Lung (tissue), 12 donors: ENCODE results near the gene PROX2. TPM values are rescaled to one million over a fixed set of nuclear protein-coding genes. Genes with fewer than 3 reads are reported as not detected.

Experiments
- ATAC-seq: fragments of 200-7000 bp; cut with Tn5 transposase; one replicate; pipeline ENCODE4 v1.9.1; 2020; ENCODE audit warnings: moderate number of reproducible peaks; ENCODE audit not compliant: insufficient read depth, low FRiP score
- DNase-seq, 3 donors: peaks; one replicate each; pipeline ENCODE4 v3.0.0-alpha.2; 2013 to 2017
- H3K27ac ChIP-seq, 2 donors: one replicate each; pipeline ENCODE4 v1.5.1; 2013; ENCODE audit warnings: mild to moderate bottlenecking in 2 of 2, moderate library complexity in 2 of 2, control low read depth in 1 of 2, inconsistent platforms in 1 of 2, low read depth in 1 of 2, low read length in 1 of 2
- H3K27me3 ChIP-seq, 3 donors: one replicate each; pipeline ENCODE4 v1.5.1; 2013; ENCODE audit warnings: low read length in 2 of 3; ENCODE audit not compliant: control insufficient read depth in 3 of 3, insufficient read depth in 3 of 3
- H3K36me3 ChIP-seq, 4 donors: one replicate each; pipeline ENCODE4 v1.5.1; 2013; ENCODE audit warnings: low read length in 4 of 4, mild to moderate bottlenecking in 1 of 4, moderate library complexity in 1 of 4; ENCODE audit not compliant: control insufficient read depth in 4 of 4, insufficient read depth in 4 of 4
- H3K4me1 ChIP-seq, 5 donors: one replicate each; pipeline ENCODE4 v1.5.1; 2013; ENCODE audit warnings: low read length in 5 of 5, mild to moderate bottlenecking in 2 of 5, moderate library complexity in 1 of 5; ENCODE audit not compliant: control insufficient read depth in 5 of 5, insufficient read depth in 5 of 5
- H3K4me3 ChIP-seq: one replicate; pipeline ENCODE4 v1.5.1; 2013; ENCODE audit warnings: mild to moderate bottlenecking, control low read depth, moderate library complexity
- H3K9ac ChIP-seq, 2 donors: one replicate each; pipeline ENCODE4 v1.5.1; 2013; ENCODE audit warnings: low read length in 2 of 2, control low read depth in 1 of 2; ENCODE audit not compliant: insufficient read depth in 1 of 2
- H3K9me3 ChIP-seq, 4 donors: one replicate each; pipeline ENCODE4 v1.5.1; 2013; ENCODE audit warnings: low read length in 3 of 4, mild to moderate bottlenecking in 1 of 4, moderate library complexity in 1 of 4; ENCODE audit not compliant: control insufficient read depth in 4 of 4, insufficient read depth in 3 of 4
- CTCF ChIP-seq: IDR thresholded peaks from 2 replicates; pipeline ENCODE4 v1.5.1; 2012; ENCODE audit warnings: mild to moderate bottlenecking; ENCODE audit errors: control extremely low read depth, extremely low read depth
- WGBS, 2 donors: extraction: QIAGEN DNeasy Blood & Tissue Kit; methylation state at CpG; one replicate each; pipeline ENCODE4 v1.1.7; 2013; 5-methylcytosine and 5-hydroxymethylcytosine counted together
- polyA plus RNA-seq, 2 donors: library from polyadenylated mRNA; stranded (reverse); fragments of 200-250 nt; gene quantifications; one replicate each; pipeline ENCODE4 v1.2.1, GENCODE V29; 2013
- total RNA-seq, 2 donors: library from RNA; depleted of rRNA in 1 of 2; stranded (reverse); fragments of >200 nt in 1 of 2; gene quantifications; one replicate each; pipeline ENCODE4 v1.2.1, GENCODE V29; 2014 to 2021
- donor health status: control.
- donor health status: control.
- donor health status: Bipolar disorder and iron deficiency.
- donor health status: healthy.
- donor health status: DM: yes; HTN: yes; CAD: no.

The PROX2 gene
- total and polyA plus RNA-seq, 4 donors: 0.01 to 0.09 TPM; not detected in 2

GRCh38 chr14:74893614-74894091 lies 17.7 kb upstream of the PROX2 start:
- no peak overlapping the region for H3K9ac ChIP-seq
- H3K9me3 ChIP-seq: no peaks in the 10 kb centered on the region
- H3K27ac ChIP-seq: no peak overlapping the region
- H3K4me1 ChIP-seq: peaks cover 0 to 5% (median 0%) of the 10 kb centered on the region in 5 donors
- no peak overlapping the region for H3K4me3 ChIP-seq
- 31 to 77% methylated on average over 4 of the region's 4 CpGs for WGBS, 2 donors
- no peak for TF ChIP-seq CTCF
- no peaks in the 10 kb centered on the region for H3K27me3 ChIP-seq
- ATAC-seq (no peak), DNase-seq (no peak)
- H3K36me3 ChIP-seq: peaks cover 37 to 68% (median 62%) of the 10 kb centered on the region in 4 donors

GRCh38 chr14:74892745-74893144 lies 16.8 kb upstream of the PROX2 start:
- peak overlapping the region in 1 of 2 donors; percentile 26 for H3K27ac ChIP-seq
- no peaks in the 10 kb centered on the region for H3K9me3 ChIP-seq
- no peak overlapping the region for H3K4me3 ChIP-seq
- no peaks in the 10 kb centered on the region for H3K27me3 ChIP-seq
- H3K9ac ChIP-seq: no peak overlapping the region
- DNase-seq (no peak), ATAC-seq (no peak)
- WGBS, 2 donors: 53 to 71% methylated on average over 5 of the region's 5 CpGs
- peaks cover 29 to 61% (median 55%) of the 10 kb centered on the region in 4 donors for H3K36me3 ChIP-seq
- H3K4me1 ChIP-seq: peaks cover 0 to 11% (median 0%) of the 10 kb centered on the region in 5 donors
- TF ChIP-seq CTCF: no peak

- H3K27ac ChIP-seq: no peak overlapping the region
These were observed 15.9 kb upstream of the PROX2 start for GRCh38 chr14:74891870-74892269.

More at GRCh38 chr14:74891870-74892269, 15.9 kb upstream of the PROX2 start:
- Histone ChIP-seq H3K4me1 (peaks cover 0 to 7% (median 0%) of the 10 kb centered on the region in 5 donors), H3K4me3 (no peak overlapping the region), H3K9ac (no peak overlapping the region), H3K9me3 (no peaks in the 10 kb centered on the region), H3K27me3 (no peaks in the 10 kb centered on the region), H3K36me3 (peaks cover 27 to 52% (median 47%) of the 10 kb centered on the region in 4 donors)
- ATAC-seq: peak; percentile 41
- WGBS, 2 donors: 65 to 84% methylated on average over 6 of the region's 6 CpGs
- no peak for DNase-seq
- TF ChIP-seq CTCF: no peak
